Measurements from ENCODE around the gene SLC22A15.

The SLC22A15 gene

GRCh38 chr1:116087628-116088027 lies 111.3 kb downstream of the SLC22A15 start:
- no peak for DNase-seq (ENCODE audit: low read depth)
- no peak for TF ChIP-seq CTCF (IDR thresholded peaks at IDR 0.05; ENCODE audit: low read depth, low read length, missing control alignments)
- H3K4me3 ChIP-seq (ENCODE audit: low read depth, low read length): no peak overlapping the region

- no peak overlapping the region for H3K4me3 ChIP-seq (ENCODE audit: low read depth, low read length)
- DNase-seq (ENCODE audit: low read depth): no peak
- TF ChIP-seq CTCF (IDR thresholded peaks at IDR 0.05; ENCODE audit: low read depth, low read length, missing control alignments): no peak
These were observed 113.6 kb downstream of the SLC22A15 start for GRCh38 chr1:116089870-116090269.

- TF ChIP-seq CTCF (IDR thresholded peaks at IDR 0.05; ENCODE audit: low read depth, low read length, missing control alignments): no peak
- H3K4me3 ChIP-seq (ENCODE audit: low read depth, low read length): no peak overlapping the region
- DNase-seq (ENCODE audit: low read depth): no peak
These were observed 114.8 kb downstream of the SLC22A15 start for GRCh38 chr1:116091083-116091482.

GRCh38 chr1:116092752-116093489 lies 116.6 kb downstream of the SLC22A15 start:
- no peak for TF ChIP-seq CTCF (IDR thresholded peaks at IDR 0.05; ENCODE audit: low read depth, low read length, missing control alignments)
- no peak overlapping the region for H3K4me3 ChIP-seq (ENCODE audit: low read depth, low read length)
- no peak for DNase-seq (ENCODE audit: low read depth)

- no peak for DNase-seq (ENCODE audit: low read depth)
- no peak overlapping the region for H3K4me3 ChIP-seq (ENCODE audit: low read depth, low read length)
- no peak for TF ChIP-seq CTCF (IDR thresholded peaks at IDR 0.05; ENCODE audit: low read depth, low read length, missing control alignments)
These were observed 118.7 kb downstream of the SLC22A15 start for GRCh38 chr1:116095027-116095426.

GRCh38 chr1:116096013-116096618 lies 119.8 kb downstream of the SLC22A15 start:
- no peak for DNase-seq (ENCODE audit: low read depth)
- TF ChIP-seq CTCF (IDR thresholded peaks at IDR 0.05; ENCODE audit: low read depth, low read length, missing control alignments): no peak
- no peak overlapping the region for H3K4me3 ChIP-seq (ENCODE audit: low read depth, low read length)

- no peak for TF ChIP-seq CTCF (IDR thresholded peaks at IDR 0.05; ENCODE audit: low read depth, low read length, missing control alignments)
- H3K4me3 ChIP-seq (ENCODE audit: low read depth, low read length): no peak overlapping the region
- no peak for DNase-seq (ENCODE audit: low read depth)
These were observed 121.3 kb downstream of the SLC22A15 start for GRCh38 chr1:116097626-116098025.

Data from GM12864 (cell line).